K562 (cell line): Measurements from ENCODE around the gene KIF23. TPM values are rescaled to one million over a fixed set of nuclear protein-coding genes. Genes with fewer than 3 reads are reported as not detected.
"Not testable (repeated sequence)": the region's sequence is repeated elsewhere in the genome, so short reads cannot be mapped to it uniquely, and the experiment has no call there.

ENCODE experiments used
- ATAC-seq: fragments of 200-7000 bp; cut with Tn5 transposase; 3 replicates; pipeline ENCODE4 v1.9.1; 2020; ENCODE audit warnings: moderate library complexity
- BruUV-seq: library from RNA; stranded (reverse); fragments of 400-500 nt; replicated peaks from 2 replicates; lab custom pipeline; 2021; lab: Mats Ljungman, UMichigan
- CTCF ChIA-PET: fragments of 300-600 bp; formaldehyde crosslinking; extraction: SDS; loops from one replicate; lab custom pipeline; 2021; ENCODE audit warnings: low intra/inter-chr PET ratio; lab: Yijun Ruan, JAX
- POLR2A ChIA-PET: fragments of 300-600, 350-650 bp; sonication (Branson Sonifier 250); formaldehyde crosslinking; extraction: SDS; loops from one replicate; lab custom pipeline; 2021; ENCODE audit warnings: antibody characterized with exemption, inconsistent platforms; lab: Yijun Ruan, JAX
- DNase-seq, 4 experiments: peaks; one replicate each; pipeline versions ENCODE4 v3.0.0 to v3.0.0-alpha.2; 2011 to 2018; ENCODE audit warnings: low spot score in 3 of 4, mixed read lengths in 3 of 4; ENCODE audit errors: extremely low read depth in 1 of 4
- FAIRE-seq: peaks from 2 replicates; lab custom pipeline; 2011; peaks lifted over from hg19 to GRCh38; lab: Jason Lieb, UNC
- H2AFZ ChIP-seq: 2 replicates; pipeline ENCODE4 v1.6.0; 2011; ENCODE audit warnings: low read depth, low read length, control low read depth, inconsistent platforms
- H3K27ac ChIP-seq: fragments of 200-600 bp; 3 replicates; pipeline ENCODE4 v1.8.0; 2011; ENCODE audit warnings: low read depth, mild to moderate bottlenecking, control low read depth, inconsistent platforms, low read length, moderate library complexity, mixed read lengths; ENCODE audit errors: extremely low read depth
- H3K27me3 ChIP-seq, 2 experiments: fragments of 300-600 bp in 1 of 2; 2 replicates in 1 of 2; 3 replicates in 1 of 2; pipeline versions ENCODE4 v1.6.0 to v1.8.0; 2011; ENCODE audit warnings: inconsistent platforms in 2 of 2, low read length in 2 of 2, mild to moderate bottlenecking in 1 of 2, mixed read lengths in 1 of 2, moderate library complexity in 1 of 2; ENCODE audit not compliant: control insufficient read depth in 2 of 2, insufficient read depth in 2 of 2
- H3K36me3 ChIP-seq: fragments of 300-600 bp; 3 replicates; pipeline ENCODE4 v1.8.0; 2011; ENCODE audit warnings: mild to moderate bottlenecking, low read length, inconsistent platforms; ENCODE audit not compliant: control insufficient read depth, insufficient read depth
- H3K4me1 ChIP-seq, 2 experiments: fragments of 200-600 bp in 1 of 2; replicated peaks in 1 of 2; 2 replicates in 1 of 2; 3 replicates in 1 of 2; pipeline versions ENCODE4 v1.5.1 to v1.8.0; 2011; ENCODE audit warnings: inconsistent platforms in 2 of 2, low read length in 2 of 2, mild to moderate bottlenecking in 1 of 2, mixed read lengths in 1 of 2, moderate library complexity in 1 of 2; ENCODE audit not compliant: control insufficient read depth in 2 of 2, insufficient read depth in 2 of 2
- H3K4me2 ChIP-seq: 2 replicates; pipeline ENCODE4 v1.6.1; 2011; ENCODE audit warnings: low read length, control low read depth, inconsistent platforms, mixed read lengths; ENCODE audit not compliant: insufficient read depth
- H3K4me3 ChIP-seq: fragments of 200-600 bp; sonication (generic), shearing (Covaris generic); 2 replicates; pipeline ENCODE4 v1.5.1; 2016; ENCODE audit warnings: control low read depth, inconsistent platforms
- H3K79me2 ChIP-seq: fragments of 200-600 bp; 3 replicates; pipeline ENCODE4 v1.8.0; 2011; ENCODE audit warnings: low read length, inconsistent platforms; ENCODE audit not compliant: control insufficient read depth, insufficient read depth
- H3K9ac ChIP-seq, 2 experiments: 2 replicates each; pipeline versions ENCODE4 v1.6.0 to v1.6.1; 2011; ENCODE audit warnings: low read depth in 2 of 2, low read length in 2 of 2, control low read depth in 1 of 2, inconsistent platforms in 1 of 2, mild to moderate bottlenecking in 1 of 2, mixed read lengths in 1 of 2; ENCODE audit not compliant: insufficient read depth in 1 of 2
- H3K9me1 ChIP-seq: one replicate; pipeline ENCODE4 v1.6.0; 2011; ENCODE audit warnings: inconsistent platforms, mild to moderate bottlenecking, low read length, moderate library complexity; ENCODE audit not compliant: control insufficient read depth, insufficient read depth
- H3K9me3 ChIP-seq: replicated peaks from 2 replicates; pipeline ENCODE4 v1.5.1; 2011; ENCODE audit warnings: low read depth, low read length, inconsistent platforms; ENCODE audit not compliant: control insufficient read depth, insufficient read depth
- H4K20me1 ChIP-seq: replicated peaks from 2 replicates; pipeline ENCODE4 v1.6.1; 2011; ENCODE audit warnings: low read length, inconsistent platforms, mixed read lengths; ENCODE audit not compliant: control insufficient read depth, insufficient read depth
- E2F4 ChIP-seq: sonication (generic); formaldehyde crosslinking; IDR thresholded peaks from 2 replicates; pipeline ENCODE4 v1.8.0; 2022; ENCODE audit warnings: mild to moderate bottlenecking, low read depth, missing genetic modification reagents
- EGR1 ChIP-seq: fragments of 450-650 bp; conservative IDR thresholded peaks from 2 replicates; pipeline ENCODE4 v1.6.1; 2017; ENCODE audit warnings: mild to moderate bottlenecking
- PCBP2 ChIP-seq: fragments of 200-400 bp; formaldehyde crosslinking; IDR thresholded peaks from 2 replicates; pipeline ENCODE4 v1.6.1; 2018; ENCODE audit warnings: low read length, low read depth, mild to moderate bottlenecking, moderate library complexity; ENCODE audit not compliant: poor library complexity, severe bottlenecking
- PML ChIP-seq: IDR thresholded peaks from 2 replicates; pipeline ENCODE4 v1.6.1; 2012; ENCODE audit warnings: low read length, inconsistent platforms
- RCOR1 ChIP-seq, 2 experiments: IDR thresholded peaks; 2 replicates each; pipeline ENCODE4 v1.6.1; 2012; ENCODE audit warnings: low read depth in 2 of 2, low read length in 2 of 2, borderline replicate concordance in 1 of 2, improper control_type of control experiment in 1 of 2
- SAFB ChIP-seq: fragments of 200-400 bp; formaldehyde crosslinking; IDR thresholded peaks from 2 replicates; pipeline ENCODE4 v1.6.1; 2017; ENCODE audit warnings: low read depth, low read length, borderline replicate concordance
- TRIM24 ChIP-seq, 2 experiments: fragments of 450-650 bp; IDR thresholded peaks; 2 replicates each; pipeline ENCODE4 v1.6.1; 2016
- ZBTB49 ChIP-seq: sonication (generic); formaldehyde crosslinking; IDR thresholded peaks from 2 replicates; pipeline ENCODE4 v1.8.0; 2022; ENCODE audit warnings: missing genetic modification reagents, mild to moderate bottlenecking, borderline replicate concordance
- ZNF143 ChIP-seq: sonication (generic); formaldehyde crosslinking; IDR thresholded peaks from 2 replicates; pipeline ENCODE4 v1.9.0; 2022; ENCODE audit warnings: mild to moderate bottlenecking, missing genetic modification reagents
- WGBS: fragments of 100-300 bp; shearing (Covaris generic); methylation state at CpG from one replicate; pipeline ENCODE4 v1.1.6; 2016; ENCODE audit warnings: low coverage, mixed read lengths; ENCODE audit not compliant: insufficient coverage; ENCODE audit errors: missing lambda C conversion rate; 5-methylcytosine and 5-hydroxymethylcytosine counted together
- in situ Hi-C: fragments of 300-500 bp; cut with MboI; formaldehyde crosslinking; loops from 4 replicates; pipeline ENCODE4 v1.15.0; 2018; ENCODE audit warnings: inconsistent platforms, mixed read lengths
- intact Hi-C: fragments of 100-400 bp; cut with micrococcal nuclease; formaldehyde crosslinking; loops from 2 replicates; pipeline ENCODE4 v1.14.2; 2022
- polyA plus RNA-seq, 8 experiments: library from polyadenylated mRNA; depleted of rRNA in 4 of 8; stranded (reverse) in 5 of 8; unstranded in 3 of 8; fragments of >200 nt; fragmentation: Nextera tagmentation in 2 of 8; fragmentation: Illumina TruSeq in 1 of 8; extraction: Ambion mirVana in 2 of 8; extraction: Trizol in 1 of 8; gene quantifications; 2 replicates each; pipeline versions ENCODE4 v1.2.1 to v1.2.3, GENCODE V29; 2011 to 2014; ENCODE audit warnings: inconsistent platforms in 1 of 8, missing spikeins in 1 of 8
- total RNA-seq, 7 experiments: library from RNA; depleted of rRNA in 6 of 7; stranded (reverse); fragments of >200 nt in 6 of 7; fragmentation: Illumina TruSeq in 2 of 7; extraction: Trizol in 2 of 7; gene quantifications; 2 replicates each; pipeline versions ENCODE4 v1.2.1 to v1.2.3, GENCODE V29; 2011 to 2021; ENCODE audit warnings: low replicate concordance in 1 of 7

Gene KIF23
- total and polyA plus RNA-seq, 9 of the 15 experiments (the other 6 are each of a cell fraction or from before 2014, with no cell fraction given) = 29.4 to 58.2 (median 41.9) TPM

GRCh38 chr15:69384066-69384465 is 30.1 kb upstream of the KIF23 start:
- H3K9ac ChIP-seq, H3K4me1 ChIP-seq, H3K79me2 ChIP-seq, H2AFZ ChIP-seq, H4K20me1 ChIP-seq, CTCF ChIA-PET, FAIRE-seq, H3K9me1 ChIP-seq, in situ Hi-C loops, DNase-seq, ATAC-seq, H3K27ac ChIP-seq, H3K4me3 ChIP-seq, intact Hi-C loops, H3K36me3 ChIP-seq, H3K4me2 ChIP-seq, BruUV-seq, H3K9me3 ChIP-seq: not testable (repeated sequence)
- TF ChIP-seq SAFB = peak; percentile 40; the same call in 1 of the 2 replicates
- POLR2A ChIA-PET = interaction anchor here (0.5 kb wide), 1 partner anchor 706 kb away, joined by 4 read pairs; no protein-coding TSS in a partner anchor
- 23% methylated on average over 9 of the region's 18 CpGs for WGBS
- H3K27me3 ChIP-seq = peaks cover 14 to 59% of the 10 kb centered on the region in 2 experiments; a peak in 4 of 5 replicates

- POLR2A ChIA-PET = interaction anchor here (0.5 to 1.0 kb wide), 3 partner anchors 68 to 705 kb away, joined by 3 to 4 read pairs (median 4); partner anchors contain the start of gene RPLP1
- CTCF ChIA-PET = no interaction called here
- ATAC-seq (no peak), FAIRE-seq (peak; percentile 32), DNase-seq (no peak)
- Histone ChIP-seq H4K20me1 (peaks cover 3% of the 10 kb centered on the region; the same call in 1 of the 2 replicates), H3K9me1 (no peaks in the 10 kb centered on the region), H3K9me3 (no peaks in the 10 kb centered on the region), H3K4me2 (no peak overlapping the region), H3K4me3 (no peak overlapping the region), H3K79me2 (no peaks in the 10 kb centered on the region), H3K9ac (no peak overlapping the region), H3K4me1 (no peaks in the 10 kb centered on the region; a peak in 2 of 5 replicates), H3K36me3 (no peaks in the 10 kb centered on the region), H2AFZ (no peak overlapping the region), H3K27me3 (peaks cover 11 to 58% of the 10 kb centered on the region in 2 experiments; a peak in 4 of 5 replicates), H3K27ac (no peak overlapping the region)
- BruUV-seq = no TSS peak
- WGBS = 17% methylated on average over 12 of the region's 12 CpGs
- intact Hi-C loops (no loop called here), in situ Hi-C loops (no loop called here)
- TF ChIP-seq RCOR1 (IDR thresholded peaks at IDR 0.05; ENCODE audit: borderline replicate concordance in 1 of 2, low read depth in 2 of 2, low read length in 2 of 2) (no peak), ZNF143 (CRISPR knock-in tag) (no peak), PML (no peak), E2F4 (CRISPR knock-in tag) (no peak), ZBTB49 (CRISPR knock-in tag) (no peak), EGR1 (no peak), TRIM24 (IDR thresholded peaks at IDR 0.05) (no peak), PCBP2 (no peak)
Measured at GRCh38 chr15:69384626-69385598, 29.2 kb upstream of the KIF23 start.
